ENCODE measurements around the gene UTF1.

DNA sequence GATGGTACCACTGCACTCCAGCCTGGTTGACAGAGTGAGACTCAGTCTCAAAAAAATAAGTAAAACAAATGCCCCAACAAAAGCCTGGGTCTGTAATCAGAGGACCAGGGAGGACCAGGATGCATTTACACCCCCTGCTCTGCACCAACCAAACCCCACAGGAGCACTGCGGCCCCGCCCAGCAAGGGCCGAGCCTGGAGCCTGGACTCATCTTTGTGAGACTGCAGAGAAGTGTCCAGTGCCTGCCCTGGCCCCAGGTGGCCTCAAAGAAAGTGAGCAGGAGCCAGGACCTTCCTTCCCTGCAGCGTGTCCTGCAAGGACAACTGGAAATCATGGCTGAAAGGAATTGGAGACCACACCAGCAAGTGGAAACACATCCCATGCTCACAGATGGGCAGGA lies 38.4 kb upstream of the UTF1 start:
- TF ChIP-seq, protein P1, sequence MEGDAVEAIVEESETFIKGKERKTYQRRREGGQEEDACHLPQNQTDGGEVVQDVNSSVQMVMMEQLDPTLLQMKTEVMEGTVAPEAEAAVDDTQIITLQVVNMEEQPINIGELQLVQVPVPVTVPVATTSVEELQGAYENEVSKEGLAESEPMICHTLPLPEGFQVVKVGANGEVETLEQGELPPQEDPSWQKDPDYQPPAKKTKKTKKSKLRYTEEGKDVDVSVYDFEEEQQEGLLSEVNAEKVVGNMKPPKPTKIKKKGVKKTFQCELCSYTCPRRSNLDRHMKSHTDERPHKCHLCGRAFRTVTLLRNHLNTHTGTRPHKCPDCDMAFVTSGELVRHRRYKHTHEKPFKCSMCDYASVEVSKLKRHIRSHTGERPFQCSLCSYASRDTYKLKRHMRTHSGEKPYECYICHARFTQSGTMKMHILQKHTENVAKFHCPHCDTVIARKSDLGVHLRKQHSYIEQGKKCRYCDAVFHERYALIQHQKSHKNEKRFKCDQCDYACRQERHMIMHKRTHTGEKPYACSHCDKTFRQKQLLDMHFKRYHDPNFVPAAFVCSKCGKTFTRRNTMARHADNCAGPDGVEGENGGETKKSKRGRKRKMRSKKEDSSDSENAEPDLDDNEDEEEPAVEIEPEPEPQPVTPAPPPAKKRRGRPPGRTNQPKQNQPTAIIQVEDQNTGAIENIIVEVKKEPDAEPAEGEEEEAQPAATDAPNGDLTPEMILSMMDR (IDR thresholded peaks at IDR 0.05), result no peak
- no peak for TF ChIP-seq POLR2A (IDR thresholded peaks at IDR 0.05)
